DOHH2 (cell line): ENCODE measurements around the gene COMT.

Source experiments
- EZH2phosphoT487 ChIP-seq: fragments of 200-600 bp; sonication (generic); IDR thresholded peaks from 2 replicates; pipeline ENCODE4 v1.6.1; 2017; ENCODE audit warnings: borderline replicate concordance, mild to moderate bottlenecking, antibody characterized with exemption, low read length, moderate library complexity, mixed read lengths
- TF ChIP-seq, protein P1 (sequence below): fragments of 200-600 bp; sonication (generic); IDR thresholded peaks from one replicate; pipeline ENCODE4 v1.5.1; 2014; ENCODE audit warnings: antibody characterized with exemption, mild to moderate bottlenecking, low read depth, low read length; ENCODE audit not compliant: poor library complexity, severe bottlenecking

DNA sequence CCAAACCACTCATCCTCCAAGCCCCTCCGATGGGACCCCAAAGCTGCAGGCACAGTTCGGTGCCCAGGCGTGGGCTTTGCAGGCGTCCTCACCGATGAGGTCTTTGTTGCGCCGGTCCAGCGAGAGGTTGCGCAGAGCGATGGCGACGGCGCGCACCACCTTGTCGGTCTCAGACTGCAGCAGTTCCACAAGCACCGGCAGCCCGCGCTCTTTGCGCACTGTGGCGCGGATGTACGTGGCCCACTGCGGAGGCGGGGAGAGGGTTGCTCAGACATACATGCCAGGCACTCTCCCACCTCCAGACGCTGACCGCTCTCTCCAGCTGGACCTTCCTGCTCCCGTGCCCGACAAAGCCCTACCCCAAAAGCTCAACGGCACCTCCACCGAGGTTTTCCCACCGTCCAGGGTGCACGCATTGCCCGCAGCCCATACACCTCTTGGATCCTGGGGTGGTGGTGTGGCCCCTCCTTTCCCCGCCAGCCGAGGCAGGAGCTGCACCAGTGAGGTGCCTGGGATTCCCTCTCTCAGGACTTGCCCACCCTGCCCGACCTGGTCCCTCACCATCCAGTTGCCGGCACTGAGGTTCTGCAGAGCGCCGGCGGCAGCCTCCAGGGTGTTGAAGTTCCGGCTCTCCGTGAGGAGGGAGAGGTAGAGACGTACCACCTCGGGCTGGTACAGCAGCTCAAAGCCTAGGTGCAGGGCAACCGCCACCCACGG is 32.1 kb downstream of the COMT start:
- TF ChIP-seq, protein P1, sequence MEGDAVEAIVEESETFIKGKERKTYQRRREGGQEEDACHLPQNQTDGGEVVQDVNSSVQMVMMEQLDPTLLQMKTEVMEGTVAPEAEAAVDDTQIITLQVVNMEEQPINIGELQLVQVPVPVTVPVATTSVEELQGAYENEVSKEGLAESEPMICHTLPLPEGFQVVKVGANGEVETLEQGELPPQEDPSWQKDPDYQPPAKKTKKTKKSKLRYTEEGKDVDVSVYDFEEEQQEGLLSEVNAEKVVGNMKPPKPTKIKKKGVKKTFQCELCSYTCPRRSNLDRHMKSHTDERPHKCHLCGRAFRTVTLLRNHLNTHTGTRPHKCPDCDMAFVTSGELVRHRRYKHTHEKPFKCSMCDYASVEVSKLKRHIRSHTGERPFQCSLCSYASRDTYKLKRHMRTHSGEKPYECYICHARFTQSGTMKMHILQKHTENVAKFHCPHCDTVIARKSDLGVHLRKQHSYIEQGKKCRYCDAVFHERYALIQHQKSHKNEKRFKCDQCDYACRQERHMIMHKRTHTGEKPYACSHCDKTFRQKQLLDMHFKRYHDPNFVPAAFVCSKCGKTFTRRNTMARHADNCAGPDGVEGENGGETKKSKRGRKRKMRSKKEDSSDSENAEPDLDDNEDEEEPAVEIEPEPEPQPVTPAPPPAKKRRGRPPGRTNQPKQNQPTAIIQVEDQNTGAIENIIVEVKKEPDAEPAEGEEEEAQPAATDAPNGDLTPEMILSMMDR = no peak
- TF ChIP-seq EZH2phosphoT487 = no peak
